Left colon (tissue), 2 donors: ENCODE measurements around the gene PCSK4. TPM values are rescaled to one million over a fixed set of nuclear protein-coding genes. Genes with fewer than 3 reads are reported as not detected.
A peak's percentile ranks its signal among the peaks of the same experiment; 100 is the strongest.

Experiments
- ATAC-seq: fragments of 200-7000 bp; cut with Tn5 transposase; one replicate; pipeline ENCODE4 v1.9.1; 2020; ENCODE audit warnings: mild to moderate bottlenecking, moderate library complexity
- DNase-seq, 2 donors: peaks; one replicate each; pipeline ENCODE4 v3.0.0-alpha.2; 2020
- intact Hi-C, 2 donors: fragments of 100-400 bp; cut with DNase I in 1 of 2; cut with micrococcal nuclease in 1 of 2; formaldehyde crosslinking; loops; one replicate each; pipeline versions ENCODE4 v1.11.2 to v1.14.0; 2022; cut with DNase I, micrococcal nuclease
- total RNA-seq, 2 donors: library from RNA; stranded (reverse); fragmentation: NEBNext Ultra II Directional; extraction: Animal tissue kit (Norgen Biotek cat#: 25700); gene quantifications; one replicate each; pipeline ENCODE4 v1.2.1, GENCODE V29; 2021
- donor health status: DM: no; HTN: no; CAD: no.
- donor health status: DM: yes; HTN: yes; CAD: no.

PCSK4 gene
- total RNA-seq, 2 donors from 2014 or later = 3.2 to 4.6 TPM

GRCh38 chr19:1466018-1466460, 24.1 kb downstream of the PCSK4 start:
- intact Hi-C loops = no loop called here
- DNase-seq (peak in 1 of 2 donors; percentile 21), ATAC-seq (no peak)

- intact Hi-C loops = no loop called here
- DNase-seq (peak; percentile 35 to 75), ATAC-seq (peak; percentile 82)
Observed at GRCh38 chr19:1465191-1466016, 24.7 kb downstream of the PCSK4 start.

- ATAC-seq = no peak
- DNase-seq = no peak
- intact Hi-C loops = no loop called here
Observed at GRCh38 chr19:1461862-1462261, 28.3 kb downstream of the PCSK4 start.

DNA sequence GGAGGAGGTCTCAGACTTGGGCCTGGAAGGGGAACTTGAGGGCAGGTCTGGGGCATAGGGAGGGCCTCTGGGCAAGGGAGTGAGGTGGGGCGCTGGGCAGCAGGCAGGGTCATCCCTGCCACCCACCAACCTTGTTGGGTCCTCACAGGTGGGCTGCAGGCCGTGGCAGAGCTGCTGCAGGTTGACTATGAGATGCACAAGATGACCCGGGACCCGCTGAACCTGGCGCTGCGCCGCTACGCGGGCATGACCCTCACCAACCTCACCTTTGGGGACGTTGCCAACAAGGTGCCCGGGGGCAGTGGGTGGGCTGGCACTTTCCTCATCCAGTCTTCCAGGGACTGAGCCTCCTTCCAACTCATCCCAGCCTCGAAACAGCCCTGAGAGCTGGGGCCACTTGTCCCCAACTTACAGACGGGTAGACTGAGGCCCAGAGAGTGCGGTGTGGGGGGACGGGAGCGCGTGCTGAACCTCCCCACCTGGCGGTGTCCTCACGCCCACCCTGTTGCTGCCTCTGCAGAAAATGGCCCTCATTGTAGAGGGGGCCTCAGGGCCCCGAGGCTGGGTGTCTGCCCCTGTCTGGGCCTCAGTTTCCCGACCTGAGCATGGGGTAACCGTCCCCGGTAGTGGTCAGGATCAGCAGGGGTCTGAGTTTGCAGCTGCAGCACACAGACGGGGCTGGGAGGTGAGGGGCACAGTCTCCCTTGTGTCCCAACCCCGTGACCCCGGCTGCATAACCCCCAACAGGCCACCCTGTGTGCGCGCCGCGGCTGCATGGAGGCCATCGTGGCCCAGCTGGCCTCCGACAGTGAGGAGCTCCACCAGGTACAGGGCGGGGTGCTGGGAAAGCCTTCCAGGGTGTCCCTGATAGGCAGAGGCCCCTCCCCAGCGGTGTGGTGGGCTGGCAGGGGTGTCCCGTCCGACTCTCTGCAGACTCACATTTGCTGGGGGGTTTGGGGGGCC, 29.8 kb downstream of the PCSK4 start:
- intact Hi-C loops = no loop called here
- ATAC-seq (no peak), DNase-seq (no peak)

DNA sequence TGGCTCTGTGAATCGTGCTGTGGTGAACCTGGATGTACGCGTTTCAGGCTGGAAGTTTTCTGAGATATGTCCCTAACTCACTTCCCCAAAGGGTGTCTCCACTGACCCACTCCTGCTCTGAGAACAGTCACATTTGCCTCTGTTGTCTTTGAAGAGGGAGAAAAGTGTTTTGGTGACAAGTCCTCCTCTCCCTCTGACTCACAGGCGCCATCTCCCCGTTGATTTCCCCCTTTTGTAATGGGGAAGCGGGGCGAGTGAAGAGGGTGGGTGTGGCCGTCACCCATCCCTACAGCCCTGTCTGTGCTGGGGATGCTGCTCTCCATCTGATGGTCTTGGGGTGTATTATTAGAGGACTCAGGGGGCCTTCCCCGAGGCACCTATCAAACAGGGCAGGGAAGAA, 30.7 kb downstream of the PCSK4 start:
- no peak for DNase-seq
- intact Hi-C loops = no loop called here
- ATAC-seq = no peak

DNA sequence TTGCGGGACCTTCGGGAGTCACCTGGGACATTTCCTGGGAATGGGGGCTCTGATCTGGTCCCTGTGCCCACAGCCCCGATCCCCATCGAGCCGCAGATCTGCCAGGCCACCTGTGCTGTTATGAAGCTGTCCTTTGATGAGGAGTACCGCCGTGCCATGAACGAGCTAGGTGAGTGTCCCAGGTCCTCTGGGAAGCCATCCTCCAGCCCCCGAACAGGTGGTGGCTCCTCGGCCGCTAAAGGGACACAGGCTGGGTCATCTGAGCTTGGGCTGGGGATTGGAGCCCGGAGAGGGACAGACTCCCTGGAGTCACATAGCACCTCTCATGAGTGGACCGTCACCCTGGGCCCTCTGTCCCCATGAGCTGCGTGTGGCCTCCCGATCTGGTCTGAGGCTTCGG, 32.3 kb downstream of the PCSK4 start:
- intact Hi-C loops = no loop called here
- peak in 1 of 2 donors; percentile 22 for DNase-seq
- ATAC-seq = no peak

GRCh38 chr19:1457031-1457739, 33.0 kb downstream of the PCSK4 start:
- intact Hi-C loops = no loop called here
- DNase-seq (no peak), ATAC-seq (no peak)

- no peak for ATAC-seq
- intact Hi-C loops = no loop called here
Observed at GRCh38 chr19:1456121-1456900, 33.8 kb downstream of the PCSK4 start.

GRCh38 chr19:1455336-1456120, 34.6 kb downstream of the PCSK4 start:
- ATAC-seq (peak; percentile 83), DNase-seq (peak; percentile 84)
- intact Hi-C loops = no loop called here

More at GRCh38 chr19:1456121-1456900, 33.8 kb downstream of the PCSK4 start:
- no peak for DNase-seq

DNA sequence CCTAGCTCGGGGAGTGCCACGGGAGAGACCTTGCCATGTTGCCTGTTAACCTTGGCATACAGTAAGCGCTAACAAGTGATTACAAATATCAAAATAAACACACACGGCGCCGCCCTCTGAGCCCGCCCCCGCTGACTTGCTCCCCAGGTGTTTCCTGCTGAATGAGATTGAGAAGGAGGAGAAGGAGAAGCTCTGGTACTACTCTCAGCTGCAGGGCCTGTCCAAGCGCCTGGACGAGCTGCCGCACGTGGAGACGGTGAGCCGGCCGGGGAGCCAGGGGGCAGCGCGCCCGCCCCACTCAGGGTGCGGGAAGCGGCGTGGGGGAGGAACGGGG, 35.2 kb downstream of the PCSK4 start:
- intact Hi-C loops = no loop called here
- ATAC-seq (peak; percentile 15), DNase-seq (no peak)

- intact Hi-C loops = no loop called here
- DNase-seq (no peak), ATAC-seq (no peak)
Observed at GRCh38 chr19:1453525-1454364, 36.4 kb downstream of the PCSK4 start.

- no peak for ATAC-seq
- intact Hi-C loops = no loop called here
- DNase-seq = no peak
Observed at GRCh38 chr19:1452802-1453524, 37.2 kb downstream of the PCSK4 start.

GRCh38 chr19:1451916-1452801, 38.0 kb downstream of the PCSK4 start:
- ATAC-seq (no peak), DNase-seq (peak in 1 of 2 donors; percentile 24)
- intact Hi-C loops = no loop called here

GRCh38 chr19:1450735-1451731, 39.1 kb downstream of the PCSK4 start:
- no peak for DNase-seq
- ATAC-seq = no peak
- intact Hi-C loops = no loop called here
